ENCODE results near the gene FAM53B.
"Not testable (repeated sequence)": the region's sequence is repeated elsewhere in the genome, so short reads cannot be mapped to it uniquely, and the experiment has no call there.

DNA sequence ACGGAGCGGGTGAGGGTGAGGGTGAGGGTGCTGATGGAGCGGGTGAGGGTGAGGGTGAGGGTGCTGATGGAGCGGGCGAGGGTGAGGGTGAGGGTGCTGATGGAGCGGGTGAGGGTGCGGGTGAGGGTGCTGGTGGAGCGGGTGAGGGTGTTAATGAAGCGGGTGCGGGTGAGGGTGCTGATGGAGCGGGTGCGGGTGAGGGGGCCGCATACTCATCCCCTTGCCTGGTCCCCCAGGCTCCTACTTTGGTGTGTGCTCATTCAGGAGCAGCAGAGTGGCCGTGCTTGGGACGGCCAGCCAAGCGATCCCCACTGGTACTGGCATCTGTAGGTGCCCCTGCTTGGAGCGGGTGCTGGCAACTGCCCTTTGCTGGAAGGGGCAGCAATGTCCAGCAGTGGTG lies 133.3 kb downstream of the FAM53B start:
- not testable (repeated sequence) for TF ChIP-seq CTCF (IDR thresholded peaks at IDR 0.05); POLR2AphosphoS5 (IDR thresholded peaks at IDR 0.05; ENCODE audit: low read depth, low read length); EP300 (IDR thresholded peaks at IDR 0.05; ENCODE audit: borderline replicate concordance in 1 of 2, low read depth in 1 of 2, low read length in 1 of 2); EZH2phosphoT487 (IDR thresholded peaks at IDR 0.05; ENCODE audit: borderline replicate concordance, low read depth); RCOR1 (IDR thresholded peaks at IDR 0.05; ENCODE audit: low read length); TAF1 (IDR thresholded peaks at IDR 0.05; ENCODE audit: borderline replicate concordance, low read depth, low read length); MXI1 (IDR thresholded peaks at IDR 0.05; ENCODE audit: low read depth, low read length)
- TF ChIP-seq, protein P1, sequence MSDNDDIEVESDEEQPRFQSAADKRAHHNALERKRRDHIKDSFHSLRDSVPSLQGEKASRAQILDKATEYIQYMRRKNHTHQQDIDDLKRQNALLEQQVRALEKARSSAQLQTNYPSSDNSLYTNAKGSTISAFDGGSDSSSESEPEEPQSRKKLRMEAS (IDR thresholded peaks at IDR 0.05; ENCODE audit: low read depth) = not testable (repeated sequence)
- TF ChIP-seq, protein P2, sequence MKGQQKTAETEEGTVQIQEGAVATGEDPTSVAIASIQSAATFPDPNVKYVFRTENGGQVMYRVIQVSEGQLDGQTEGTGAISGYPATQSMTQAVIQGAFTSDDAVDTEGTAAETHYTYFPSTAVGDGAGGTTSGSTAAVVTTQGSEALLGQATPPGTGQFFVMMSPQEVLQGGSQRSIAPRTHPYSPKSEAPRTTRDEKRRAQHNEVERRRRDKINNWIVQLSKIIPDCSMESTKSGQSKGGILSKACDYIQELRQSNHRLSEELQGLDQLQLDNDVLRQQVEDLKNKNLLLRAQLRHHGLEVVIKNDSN (IDR thresholded peaks at IDR 0.05; ENCODE audit: borderline replicate concordance, low read depth) = not testable (repeated sequence)
